ENCODE results near the gene RAD51B.
"Not testable (repeated sequence)": the region's sequence is repeated elsewhere in the genome, so short reads cannot be mapped to it uniquely, and the experiment has no call there.

The RAD51B gene

GRCh38 chr14:68253160-68253780 lies 433.7 kb downstream of the RAD51B start:
- H3K27me3 Mint-ChIP-seq = no peaks in the 10 kb centered on the region
- ATAC-seq = no peak

GRCh38 chr14:68253878-68254528 lies 434.4 kb downstream of the RAD51B start:
- Mint-ChIP-seq H3K9me3 (no peaks in the 10 kb centered on the region), H3K27ac (peak overlapping the region; percentile 93), H3K4me3 (no peak overlapping the region), H3K36me3 (peaks cover 20% of the 10 kb centered on the region), H3K4me1 (peaks cover 75% of the 10 kb centered on the region), H3K27me3 (no peaks in the 10 kb centered on the region)
- ATAC-seq = no peak

More at GRCh38 chr14:68253160-68253780, 433.7 kb downstream of the RAD51B start:
- peaks cover 15% of the 10 kb centered on the region for H3K36me3 Mint-ChIP-seq
- H3K9me3 Mint-ChIP-seq = no peaks in the 10 kb centered on the region
- H3K4me1 Mint-ChIP-seq = peaks cover 75% of the 10 kb centered on the region
- H3K4me3 Mint-ChIP-seq = no peak overlapping the region
- H3K27ac Mint-ChIP-seq = peak overlapping the region; percentile 93

GRCh38 chr14:68254669-68255527 lies 435.3 kb downstream of the RAD51B start:
- ATAC-seq = no peak
- Mint-ChIP-seq H3K27ac (peak overlapping the region; percentile 93), H3K36me3 (peaks cover 22% of the 10 kb centered on the region), H3K4me1 (peaks cover 70% of the 10 kb centered on the region), H3K4me3 (peak overlapping the region; percentile 2), H3K27me3 (no peaks in the 10 kb centered on the region), H3K9me3 (no peaks in the 10 kb centered on the region)

DNA sequence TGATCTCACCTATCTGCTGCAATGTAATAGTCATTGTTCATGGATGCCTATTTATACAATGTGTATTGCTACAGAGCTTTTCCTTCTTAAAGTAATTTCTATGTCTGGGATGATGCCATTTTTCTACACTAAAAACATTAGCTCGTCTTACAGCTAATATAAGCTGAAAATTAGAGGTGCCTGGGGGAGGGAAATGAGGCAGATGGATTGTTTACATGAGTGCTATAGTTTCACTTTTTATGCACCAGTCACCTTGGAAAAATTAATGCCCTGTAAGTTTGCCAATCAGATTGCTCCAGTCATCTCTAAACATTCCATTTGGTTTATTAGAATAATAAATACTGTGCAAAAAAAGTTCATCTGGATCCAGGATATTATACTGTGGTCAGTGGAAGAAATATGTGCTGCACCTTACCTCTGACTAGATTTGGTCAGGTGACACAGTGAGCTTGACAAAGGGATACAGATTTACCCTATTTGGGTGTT lies 436.2 kb downstream of the RAD51B start:
- Mint-ChIP-seq H3K36me3 (peaks cover 27% of the 10 kb centered on the region), H3K9me3 (no peaks in the 10 kb centered on the region), H3K27me3 (no peaks in the 10 kb centered on the region), H3K4me1 (peaks cover 70% of the 10 kb centered on the region), H3K27ac (peak overlapping the region; percentile 93), H3K4me3 (no peak overlapping the region)
- ATAC-seq = no peak

DNA sequence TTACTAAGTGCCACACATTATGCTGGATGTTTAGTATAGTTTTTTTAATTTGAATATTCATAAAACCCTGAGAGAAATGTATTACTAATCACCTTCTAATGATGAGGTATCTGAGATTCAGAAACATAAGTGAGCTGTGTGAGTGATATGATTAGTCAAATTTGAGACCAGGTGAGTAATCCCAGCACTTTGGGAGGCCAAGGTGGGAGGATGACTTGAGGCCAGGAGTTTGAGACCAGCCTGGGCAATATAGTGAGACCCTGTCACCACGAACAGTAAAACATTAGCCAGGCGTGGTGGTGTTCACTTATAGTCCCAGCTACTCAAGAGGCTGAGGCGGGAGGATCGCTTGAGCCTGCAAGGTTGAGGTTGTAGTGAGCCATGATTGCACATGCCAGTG lies 438.4 kb downstream of the RAD51B start:
- H3K27me3 Mint-ChIP-seq = no peaks in the 10 kb centered on the region
- H3K27ac Mint-ChIP-seq = peak overlapping the region; percentile 78
- H3K36me3 Mint-ChIP-seq = peaks cover 28% of the 10 kb centered on the region
- peaks cover 71% of the 10 kb centered on the region for H3K4me1 Mint-ChIP-seq
- ATAC-seq = no peak
- H3K4me3 Mint-ChIP-seq = no peak overlapping the region
- no peaks in the 10 kb centered on the region for H3K9me3 Mint-ChIP-seq

DNA sequence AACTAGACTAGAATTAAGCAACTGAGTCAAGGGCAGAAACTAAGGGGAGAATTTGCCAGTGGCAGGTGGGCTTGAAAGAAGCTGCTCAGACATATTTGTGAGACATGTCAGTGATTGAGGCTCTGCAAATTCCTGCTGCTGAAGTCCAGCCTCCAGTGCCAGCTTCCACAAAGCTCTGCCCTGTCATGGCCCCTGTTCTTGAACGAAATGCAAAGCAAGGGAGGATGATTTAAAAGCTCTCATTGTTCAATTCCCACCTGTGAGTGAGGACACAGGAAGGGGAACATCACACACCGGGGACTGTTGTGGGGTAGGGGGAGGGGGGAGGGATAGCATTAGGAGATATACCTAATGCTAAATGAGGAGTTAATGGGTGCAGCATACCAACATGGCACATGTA lies 439.4 kb downstream of the RAD51B start:
- H3K9me3 Mint-ChIP-seq = not testable (repeated sequence)

DNA sequence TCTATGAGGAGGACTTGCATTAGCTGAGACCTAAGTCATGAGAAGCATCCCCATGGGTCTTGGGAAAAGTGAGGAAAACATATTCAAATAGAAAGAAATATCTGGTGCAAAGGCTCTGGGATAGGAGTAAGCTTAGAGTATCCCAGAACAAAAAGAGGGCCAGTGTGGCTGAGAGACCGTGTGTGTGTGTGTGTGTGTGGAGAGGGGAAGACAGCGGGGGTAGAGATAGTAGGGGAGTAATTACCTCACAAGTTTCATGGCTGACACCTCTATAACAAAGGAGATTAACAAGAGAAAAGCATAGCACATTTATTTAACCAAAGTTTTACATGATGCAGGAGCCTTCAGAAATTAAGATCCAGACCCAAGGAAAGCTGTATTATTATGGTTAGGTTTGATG lies 440.5 kb downstream of the RAD51B start:
- H3K9me3 Mint-ChIP-seq = no peaks in the 10 kb centered on the region
- H3K36me3 Mint-ChIP-seq = peaks cover 27% of the 10 kb centered on the region
- ATAC-seq = no peak
- H3K27ac Mint-ChIP-seq = peak overlapping the region; percentile 96
- H3K4me3 Mint-ChIP-seq = no peak overlapping the region
- peaks cover 78% of the 10 kb centered on the region for H3K4me1 Mint-ChIP-seq
- no peaks in the 10 kb centered on the region for H3K27me3 Mint-ChIP-seq

More for the DNA sequence above, 439.4 kb downstream of the RAD51B start:
- H3K4me3 Mint-ChIP-seq, H3K27me3 Mint-ChIP-seq, ATAC-seq: not testable (repeated sequence)
- peak overlapping the region; percentile 78 for H3K27ac Mint-ChIP-seq
- peaks cover 32% of the 10 kb centered on the region for H3K36me3 Mint-ChIP-seq
- peaks cover 75% of the 10 kb centered on the region for H3K4me1 Mint-ChIP-seq

DNA sequence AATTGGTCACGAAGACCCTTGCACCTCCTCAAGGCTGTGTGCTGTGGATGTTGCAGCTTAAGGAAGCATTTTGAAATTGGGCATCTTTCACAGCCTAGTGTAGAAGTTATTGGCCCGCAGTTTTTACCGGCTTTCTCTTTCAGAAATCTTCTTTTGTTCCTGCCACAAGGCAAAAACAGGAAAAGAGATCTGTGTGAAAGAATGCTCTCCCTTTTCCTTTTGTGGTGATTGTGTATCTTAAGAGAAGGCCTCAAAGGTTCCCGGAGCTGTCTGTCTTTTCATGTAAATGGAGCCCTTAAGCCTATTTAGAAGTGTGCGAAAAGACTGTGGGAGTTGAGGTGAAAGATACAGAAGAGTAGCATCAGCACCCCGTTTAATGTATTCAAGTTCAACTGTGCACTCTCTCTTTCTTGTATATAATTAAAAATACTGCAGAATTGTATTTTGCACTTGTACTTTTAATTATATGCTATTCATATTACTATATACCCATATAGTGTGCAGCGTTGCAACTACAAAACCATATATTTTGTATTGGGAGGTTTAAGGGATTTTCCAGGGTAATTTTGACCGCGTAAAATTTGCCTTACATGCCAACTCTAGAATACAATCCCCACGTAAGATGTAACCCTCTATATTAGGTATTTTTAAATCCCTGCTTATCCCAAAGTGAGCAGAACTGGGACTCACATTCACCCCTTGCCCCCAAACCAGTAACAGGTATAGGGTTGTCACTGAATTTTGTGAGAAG lies 441.7 kb downstream of the RAD51B start:
- Mint-ChIP-seq H3K9me3 (no peaks in the 10 kb centered on the region), H3K4me1 (peaks cover 69% of the 10 kb centered on the region), H3K36me3 (peaks cover 26% of the 10 kb centered on the region), H3K27ac (peak overlapping the region; percentile 96), H3K4me3 (peak overlapping the region; percentile 10), H3K27me3 (no peaks in the 10 kb centered on the region)
- ATAC-seq = peak; percentile 67

DNA sequence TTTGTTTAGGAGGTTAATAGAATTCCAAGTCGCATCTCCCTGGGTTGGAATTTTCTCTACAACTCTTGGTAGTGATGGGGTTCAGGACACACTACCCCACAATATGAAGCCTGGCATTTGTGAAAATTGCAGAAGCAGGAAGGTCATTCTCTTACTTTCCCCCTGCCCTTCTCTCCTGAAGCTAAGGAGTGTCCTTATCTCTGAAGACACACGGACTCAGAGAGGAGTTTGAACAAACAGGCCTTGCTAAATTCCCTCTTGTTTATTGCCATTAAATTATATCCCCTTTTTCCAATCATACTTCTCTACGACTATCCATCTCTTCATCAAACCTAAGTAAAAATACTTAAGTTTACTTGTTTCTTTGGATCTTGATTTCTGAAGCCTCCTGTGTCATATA lies 443.0 kb downstream of the RAD51B start:
- Mint-ChIP-seq H3K4me3 (no peak overlapping the region), H3K9me3 (no peaks in the 10 kb centered on the region), H3K27me3 (no peaks in the 10 kb centered on the region), H3K36me3 (peaks cover 16% of the 10 kb centered on the region), H3K4me1 (peaks cover 67% of the 10 kb centered on the region), H3K27ac (peak overlapping the region; percentile 96)
- ATAC-seq = no peak

GRCh38 chr14:68263563-68264259 lies 444.1 kb downstream of the RAD51B start:
- Mint-ChIP-seq H3K27me3 (no peaks in the 10 kb centered on the region), H3K9me3 (no peaks in the 10 kb centered on the region), H3K4me1 (peaks cover 71% of the 10 kb centered on the region), H3K36me3 (peaks cover 14% of the 10 kb centered on the region), H3K4me3 (no peak overlapping the region), H3K27ac (peak overlapping the region; percentile 96)
- no peak for ATAC-seq

DNA sequence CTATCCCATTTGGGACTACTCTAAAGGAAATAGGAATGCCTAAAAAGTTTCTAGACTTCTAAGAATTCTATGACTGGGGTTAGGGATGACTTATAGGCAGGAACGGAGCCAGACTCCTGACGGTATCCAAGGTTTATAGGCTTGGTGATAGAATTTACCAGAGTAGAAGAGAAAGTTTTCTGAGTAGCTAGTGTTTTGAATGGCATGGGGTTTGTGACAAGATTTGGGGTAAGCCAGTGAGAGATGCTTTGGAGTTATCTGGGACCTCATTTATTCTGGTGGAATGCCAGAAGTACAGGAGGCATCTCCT lies 444.6 kb downstream of the RAD51B start:
- Mint-ChIP-seq H3K36me3 (peaks cover 12% of the 10 kb centered on the region), H3K9me3 (no peaks in the 10 kb centered on the region), H3K4me3 (no peak overlapping the region), H3K4me1 (peaks cover 72% of the 10 kb centered on the region), H3K27ac (peak overlapping the region; percentile 96), H3K27me3 (no peaks in the 10 kb centered on the region)
- ATAC-seq = no peak

DNA sequence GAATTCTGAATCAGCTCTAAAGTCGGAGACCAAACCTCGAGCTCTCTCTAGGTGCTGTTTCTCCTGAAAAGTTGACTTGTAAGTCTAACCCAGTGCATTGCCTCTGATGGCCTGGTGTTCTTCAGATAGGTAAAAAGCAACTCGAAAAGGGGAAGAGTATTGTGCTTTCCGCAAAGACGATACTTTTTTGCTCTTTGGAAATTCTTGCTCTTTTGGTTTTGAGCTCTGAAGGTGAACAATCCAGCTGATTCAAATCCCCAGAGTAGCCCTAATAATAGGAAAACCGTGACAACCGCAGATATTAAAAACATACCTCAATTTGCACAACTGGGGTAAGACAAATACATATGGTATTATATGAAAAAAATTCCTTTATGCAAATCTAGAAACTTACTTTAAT lies 447.4 kb downstream of the RAD51B start:
- ATAC-seq = peak; percentile 80
- peak overlapping the region; percentile 8 for H3K4me3 Mint-ChIP-seq
- peaks cover 76% of the 10 kb centered on the region for H3K4me1 Mint-ChIP-seq
- peaks cover 5% of the 10 kb centered on the region for H3K36me3 Mint-ChIP-seq
- no peaks in the 10 kb centered on the region for H3K27me3 Mint-ChIP-seq
- H3K9me3 Mint-ChIP-seq = no peaks in the 10 kb centered on the region
- H3K27ac Mint-ChIP-seq = peak overlapping the region; percentile 96

DNA sequence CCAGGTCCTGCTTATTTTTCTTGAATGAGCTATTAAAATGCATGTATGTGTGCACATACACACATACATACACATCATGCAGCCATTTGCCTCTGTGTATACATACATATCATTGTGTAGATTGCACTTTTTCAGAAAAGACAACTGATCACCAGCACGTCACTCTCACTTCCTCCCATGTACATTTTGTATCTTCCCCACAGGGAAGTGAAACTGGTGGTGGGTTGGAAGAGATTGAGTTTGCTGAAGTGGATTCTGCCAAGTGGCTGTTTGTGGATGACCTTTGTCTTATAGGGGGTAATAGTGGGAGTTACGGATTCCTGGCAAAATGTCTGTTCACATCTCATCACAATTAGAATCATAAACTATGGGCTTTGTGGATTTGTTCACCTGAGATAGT lies 448.6 kb downstream of the RAD51B start:
- Mint-ChIP-seq H3K9me3 (no peaks in the 10 kb centered on the region), H3K4me3 (no peak overlapping the region), H3K27me3 (no peaks in the 10 kb centered on the region), H3K36me3 (peaks cover 1% of the 10 kb centered on the region), H3K4me1 (peaks cover 72% of the 10 kb centered on the region), H3K27ac (peak overlapping the region; percentile 96)
- ATAC-seq = peak; percentile 81

DNA sequence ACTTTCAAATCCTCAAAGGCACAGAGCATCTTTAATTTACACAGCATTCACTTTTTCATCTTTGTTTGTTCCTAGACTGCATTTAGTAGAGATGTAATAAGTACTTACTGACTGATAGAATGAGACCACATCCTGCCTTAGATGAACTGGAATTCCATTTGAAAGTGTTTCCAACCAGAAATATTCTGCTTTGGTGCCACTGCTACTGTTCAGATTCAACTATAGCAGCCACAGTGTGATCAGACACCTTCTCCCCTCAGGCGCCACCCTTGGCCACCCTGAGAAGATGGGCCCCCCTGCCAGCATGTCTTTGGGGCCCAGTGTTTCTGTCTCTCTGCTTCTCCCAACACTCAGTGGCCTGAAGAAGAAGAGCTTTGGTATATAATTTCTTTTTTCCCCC lies 449.1 kb downstream of the RAD51B start:
- H3K27me3 Mint-ChIP-seq = no peaks in the 10 kb centered on the region
- H3K36me3 Mint-ChIP-seq = no peaks in the 10 kb centered on the region
- H3K27ac Mint-ChIP-seq = peak overlapping the region; percentile 96
- H3K4me1 Mint-ChIP-seq = peaks cover 73% of the 10 kb centered on the region
- peak; percentile 13 for ATAC-seq
- no peaks in the 10 kb centered on the region for H3K9me3 Mint-ChIP-seq
- no peak overlapping the region for H3K4me3 Mint-ChIP-seq
